Muscle layer of colon (tissue), 2 donors: Measurements from ENCODE around the gene REXO1.

Experiments
- H3K27ac ChIP-seq: one replicate; pipeline ENCODE4 v1.7.0; 2013; ENCODE audit warnings: low read depth, mild to moderate bottlenecking, low read length, moderate library complexity
- H3K27me3 ChIP-seq, 2 donors: one replicate each; pipeline ENCODE4 v1.7.0; 2013; ENCODE audit warnings: low read length in 2 of 2, mild to moderate bottlenecking in 2 of 2; ENCODE audit not compliant: insufficient read depth in 2 of 2, control insufficient read depth in 1 of 2
- H3K36me3 ChIP-seq: one replicate; pipeline ENCODE4 v1.7.0; 2013; ENCODE audit warnings: mild to moderate bottlenecking, low read length; ENCODE audit not compliant: insufficient read depth
- H3K4me1 ChIP-seq: one replicate; pipeline ENCODE4 v1.7.0; 2013; ENCODE audit warnings: mild to moderate bottlenecking, low read length; ENCODE audit not compliant: insufficient read depth
- H3K4me3 ChIP-seq, 2 donors: one replicate each; pipeline ENCODE4 v1.7.0; 2013; ENCODE audit warnings: low read length in 2 of 2, low read depth in 1 of 2, mild to moderate bottlenecking in 1 of 2, moderate library complexity in 1 of 2
- H3K9ac ChIP-seq: one replicate; pipeline ENCODE4 v1.7.0; 2013; ENCODE audit warnings: low read length
- H3K9me3 ChIP-seq: one replicate; pipeline ENCODE4 v1.7.0; 2013; ENCODE audit warnings: mild to moderate bottlenecking, low read length
- donor health status: abdominal sarcoma.
- donor health status: Adenocarcinoma of cecum.

The REXO1 gene

DNA sequence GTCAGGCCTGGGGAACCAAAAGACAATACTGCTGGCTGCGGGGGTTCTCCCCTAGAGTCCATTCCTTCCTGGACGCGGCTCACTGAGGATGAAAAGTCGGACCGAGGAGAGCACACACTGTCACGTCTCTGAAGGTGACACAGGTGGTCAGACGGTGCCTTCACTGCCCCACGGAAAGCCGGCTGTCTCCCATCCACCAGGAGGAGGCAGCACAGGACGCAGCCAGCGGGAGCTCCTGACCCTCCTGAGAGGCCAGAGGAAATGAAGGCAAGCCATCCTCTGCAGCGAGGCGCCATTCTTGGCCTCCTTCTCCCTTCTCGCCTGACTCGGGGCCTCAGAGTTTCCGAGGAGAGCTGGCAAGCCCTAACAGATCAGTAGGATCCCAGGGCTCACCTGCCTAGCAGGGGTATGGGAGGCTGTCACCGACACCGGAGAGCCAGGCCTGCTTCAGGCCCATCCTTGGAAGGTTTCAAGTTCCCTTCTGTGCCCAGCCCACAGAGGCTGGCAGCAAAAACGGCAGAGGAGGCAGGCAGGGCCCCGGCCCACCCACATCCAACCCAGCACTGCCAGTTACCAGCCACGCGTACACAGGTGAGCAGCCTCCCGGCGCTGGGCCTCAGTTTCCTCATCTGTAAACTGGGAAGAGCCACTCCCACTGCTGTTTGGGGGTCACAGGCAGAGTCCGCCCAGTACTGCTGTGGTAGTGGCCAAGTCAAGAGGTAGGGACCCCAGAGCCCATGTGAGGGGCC lies 4.5 kb downstream of the REXO1 start:
- Histone ChIP-seq H3K27ac (no peak overlapping the region), H3K4me1 (peaks cover 31% of the 10 kb centered on the region), H3K9ac (no peak overlapping the region), H3K9me3 (no peaks in the 10 kb centered on the region), H3K4me3 (no peak overlapping the region), H3K27me3 (no peaks in the 10 kb centered on the region), H3K36me3 (no peaks in the 10 kb centered on the region)

DNA sequence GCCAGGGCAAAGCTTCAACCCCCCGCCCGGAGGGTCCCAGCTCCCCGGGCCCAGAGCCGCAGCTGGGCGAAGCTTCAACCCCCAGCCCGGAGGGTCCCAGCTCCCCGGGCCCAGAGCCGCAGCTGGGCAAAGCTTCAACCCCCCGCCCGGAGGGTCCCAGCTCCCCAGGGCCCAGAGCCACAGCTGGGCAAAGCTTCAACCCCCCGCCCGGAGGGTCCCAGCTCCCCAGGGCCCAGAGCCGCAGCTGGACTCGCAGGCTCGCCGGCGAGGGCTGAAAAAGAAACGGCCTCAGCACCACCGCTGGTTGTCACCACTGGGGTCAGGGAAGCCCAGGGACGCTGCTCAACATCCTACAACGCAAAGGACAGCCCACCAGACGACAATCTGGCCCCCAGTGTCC lies 5.2 kb downstream of the REXO1 start:
- H3K9me3 ChIP-seq = no peaks in the 10 kb centered on the region
- no peak overlapping the region for H3K9ac ChIP-seq
- H3K27ac ChIP-seq = no peak overlapping the region
- peaks cover 31% of the 10 kb centered on the region for H3K4me1 ChIP-seq
- no peak overlapping the region for H3K4me3 ChIP-seq
- H3K27me3 ChIP-seq = no peaks in the 10 kb centered on the region
- no peaks in the 10 kb centered on the region for H3K36me3 ChIP-seq

DNA sequence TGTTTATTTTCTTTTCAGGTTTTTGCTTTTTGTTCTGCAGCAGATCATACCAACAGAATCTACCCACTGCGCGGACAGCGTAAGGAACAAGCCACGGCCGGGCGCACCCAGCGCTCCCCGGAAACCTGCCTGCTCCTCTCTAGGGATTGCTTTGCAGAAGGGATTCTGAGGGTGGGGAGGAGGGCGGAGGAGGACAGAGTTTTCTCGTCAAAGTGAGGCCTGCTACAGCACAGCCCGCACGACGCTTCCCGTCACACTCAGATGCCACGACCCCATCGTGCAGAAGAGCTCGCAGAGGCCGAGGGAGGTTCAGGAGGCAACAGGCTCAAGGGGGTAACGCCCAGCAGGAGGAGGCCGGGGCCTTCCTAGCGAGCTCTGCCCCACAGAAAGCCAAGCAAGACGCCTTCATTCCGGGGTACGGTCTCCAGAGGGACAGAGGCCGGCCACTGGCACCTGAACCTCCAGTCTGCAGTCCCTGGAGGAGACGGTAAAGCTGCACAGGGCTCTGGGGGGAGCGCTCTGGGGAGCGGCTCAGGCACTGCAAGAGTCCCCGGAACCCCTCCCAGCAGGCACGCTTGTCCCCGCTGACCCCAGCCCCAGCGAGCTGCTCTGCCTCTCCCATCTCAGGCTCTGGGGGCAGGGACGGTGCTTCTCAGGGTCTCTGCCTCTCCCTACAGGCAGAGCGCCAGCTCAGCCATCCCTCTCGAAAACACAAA lies 6.9 kb downstream of the REXO1 start:
- Histone ChIP-seq H3K27me3 (no peaks in the 10 kb centered on the region), H3K9ac (no peak overlapping the region), H3K27ac (no peak overlapping the region), H3K9me3 (no peaks in the 10 kb centered on the region), H3K36me3 (no peaks in the 10 kb centered on the region), H3K4me1 (peaks cover 18% of the 10 kb centered on the region), H3K4me3 (no peak overlapping the region)

DNA sequence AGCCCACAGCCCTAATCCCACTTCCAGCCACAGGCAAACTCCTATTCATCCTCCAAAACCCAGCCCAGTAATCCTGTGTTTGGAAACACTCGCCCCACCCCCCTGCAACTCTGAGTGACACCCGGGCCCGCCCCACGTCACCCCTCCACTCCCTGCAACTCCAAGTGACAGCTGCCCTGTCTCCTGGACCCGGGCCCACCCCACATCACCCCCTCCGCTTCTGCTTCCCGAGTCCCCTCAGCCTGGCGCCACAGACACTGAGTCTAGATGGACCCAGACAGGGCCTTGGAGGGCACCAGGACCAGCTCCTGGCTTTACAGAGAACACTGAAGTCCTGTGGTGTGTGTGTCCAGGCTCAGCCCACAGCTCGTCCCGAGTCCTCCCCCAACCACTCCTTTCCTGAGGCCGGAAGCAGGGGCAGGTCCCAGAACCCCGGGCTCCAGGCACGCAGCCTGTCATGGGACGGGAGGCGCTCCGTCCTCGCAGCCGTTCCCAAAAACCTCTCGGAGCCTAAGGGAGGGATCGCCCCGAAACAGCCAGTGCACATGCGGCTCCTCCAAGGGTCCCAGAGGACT lies 7.7 kb downstream of the REXO1 start:
- Histone ChIP-seq H3K9ac (no peak overlapping the region), H3K27ac (no peak overlapping the region), H3K4me3 (no peak overlapping the region), H3K27me3 (no peaks in the 10 kb centered on the region), H3K36me3 (no peaks in the 10 kb centered on the region), H3K4me1 (peaks cover 11% of the 10 kb centered on the region), H3K9me3 (no peaks in the 10 kb centered on the region)

DNA sequence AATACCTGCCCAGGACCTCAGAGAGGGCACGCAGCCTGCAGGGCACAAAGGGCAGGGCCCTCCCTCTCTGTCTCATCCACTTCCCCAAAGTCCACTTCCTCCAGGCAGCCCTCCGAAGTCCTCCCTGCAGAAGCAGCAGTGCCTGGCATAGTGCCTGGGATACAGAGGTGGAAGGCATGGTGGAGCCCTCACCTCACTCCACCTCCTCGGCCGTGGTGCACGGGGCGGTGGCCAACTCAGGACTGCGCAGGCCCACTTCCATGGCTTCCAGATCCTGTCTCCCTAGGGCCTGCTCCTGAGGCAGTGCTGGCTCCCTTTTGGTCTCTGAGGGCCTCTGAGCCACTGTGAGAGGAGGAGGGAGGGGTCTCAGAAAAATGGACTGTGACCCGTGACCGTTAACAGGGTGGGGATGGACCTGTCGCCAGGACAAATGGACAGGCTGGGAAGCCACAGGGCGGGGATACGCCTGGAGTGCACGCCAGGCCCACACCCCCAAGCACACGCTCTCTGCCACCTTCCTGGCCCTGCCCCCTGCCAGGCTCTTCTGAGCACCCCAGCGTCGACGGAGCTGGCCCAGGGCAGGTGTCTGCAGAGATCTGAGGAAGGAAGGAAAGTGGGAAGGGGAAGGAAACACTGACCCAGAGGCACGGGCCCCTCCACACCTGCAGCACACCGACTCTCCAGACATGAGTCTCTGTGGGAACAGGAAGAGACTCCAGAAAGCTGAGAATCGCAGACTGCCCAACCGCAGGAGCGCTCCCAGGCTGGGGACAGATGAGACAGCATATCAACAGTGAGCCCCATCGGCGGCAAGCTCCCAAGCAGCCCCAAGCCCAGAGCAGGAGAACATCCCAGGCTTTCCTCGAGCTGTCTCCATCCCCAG lies 8.4 kb downstream of the REXO1 start:
- H3K4me3 ChIP-seq = no peak overlapping the region
- H3K27ac ChIP-seq = no peak overlapping the region
- H3K9ac ChIP-seq = no peak overlapping the region
- H3K4me1 ChIP-seq = peaks cover 3% of the 10 kb centered on the region
- no peaks in the 10 kb centered on the region for H3K27me3 ChIP-seq
- no peaks in the 10 kb centered on the region for H3K36me3 ChIP-seq
- no peaks in the 10 kb centered on the region for H3K9me3 ChIP-seq

DNA sequence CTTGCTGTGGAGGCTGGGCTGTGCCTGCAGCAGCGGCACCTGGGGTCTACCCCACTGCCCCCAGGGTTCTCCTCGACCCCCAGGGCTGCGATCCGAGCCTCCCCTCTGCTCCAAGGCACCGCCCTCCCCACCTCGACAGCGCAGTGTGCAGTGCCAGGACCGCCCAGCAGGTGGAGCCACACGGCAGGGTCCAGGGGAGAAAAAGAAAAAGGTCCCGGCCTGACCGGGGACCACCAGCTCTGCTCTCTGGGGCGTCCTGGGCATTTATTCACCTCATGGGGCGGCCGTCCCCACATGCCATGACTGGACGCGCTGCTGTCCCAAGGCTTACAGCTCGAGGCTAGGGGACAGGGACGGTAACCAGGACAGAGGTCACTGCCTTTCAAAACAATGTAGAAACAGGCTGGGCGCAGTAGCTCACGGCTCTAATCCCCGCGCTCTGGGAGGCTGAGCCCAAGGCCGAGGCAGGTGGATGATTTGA lies 10.6 kb downstream of the REXO1 start:
- no peak overlapping the region for H3K27ac ChIP-seq
- H3K9me3 ChIP-seq = no peaks in the 10 kb centered on the region
- H3K4me3 ChIP-seq = no peak overlapping the region
- no peak overlapping the region for H3K9ac ChIP-seq
- no peaks in the 10 kb centered on the region for H3K4me1 ChIP-seq
- no peaks in the 10 kb centered on the region for H3K36me3 ChIP-seq
- H3K27me3 ChIP-seq = no peaks in the 10 kb centered on the region

DNA sequence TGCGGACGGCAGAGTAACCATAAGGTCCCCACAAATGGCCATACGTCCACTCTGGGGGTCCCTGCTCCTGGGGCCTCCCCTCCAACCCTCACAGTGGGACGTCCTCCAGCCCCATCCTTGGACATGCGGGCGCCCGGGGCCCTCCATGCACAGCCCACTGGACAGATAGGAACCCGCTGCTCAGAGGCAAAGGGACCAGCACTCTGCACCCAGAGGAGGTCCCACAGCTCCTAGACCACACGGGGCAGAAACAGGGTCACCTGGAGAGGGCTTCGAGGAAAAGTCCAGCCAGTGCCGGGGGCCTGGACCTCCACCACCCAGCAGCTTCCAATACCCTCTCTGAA lies 11.1 kb downstream of the REXO1 start:
- Histone ChIP-seq H3K9ac (no peak overlapping the region), H3K27me3 (no peaks in the 10 kb centered on the region), H3K4me3 (no peak overlapping the region), H3K4me1 (no peaks in the 10 kb centered on the region), H3K9me3 (no peaks in the 10 kb centered on the region), H3K36me3 (no peaks in the 10 kb centered on the region), H3K27ac (no peak overlapping the region)

DNA sequence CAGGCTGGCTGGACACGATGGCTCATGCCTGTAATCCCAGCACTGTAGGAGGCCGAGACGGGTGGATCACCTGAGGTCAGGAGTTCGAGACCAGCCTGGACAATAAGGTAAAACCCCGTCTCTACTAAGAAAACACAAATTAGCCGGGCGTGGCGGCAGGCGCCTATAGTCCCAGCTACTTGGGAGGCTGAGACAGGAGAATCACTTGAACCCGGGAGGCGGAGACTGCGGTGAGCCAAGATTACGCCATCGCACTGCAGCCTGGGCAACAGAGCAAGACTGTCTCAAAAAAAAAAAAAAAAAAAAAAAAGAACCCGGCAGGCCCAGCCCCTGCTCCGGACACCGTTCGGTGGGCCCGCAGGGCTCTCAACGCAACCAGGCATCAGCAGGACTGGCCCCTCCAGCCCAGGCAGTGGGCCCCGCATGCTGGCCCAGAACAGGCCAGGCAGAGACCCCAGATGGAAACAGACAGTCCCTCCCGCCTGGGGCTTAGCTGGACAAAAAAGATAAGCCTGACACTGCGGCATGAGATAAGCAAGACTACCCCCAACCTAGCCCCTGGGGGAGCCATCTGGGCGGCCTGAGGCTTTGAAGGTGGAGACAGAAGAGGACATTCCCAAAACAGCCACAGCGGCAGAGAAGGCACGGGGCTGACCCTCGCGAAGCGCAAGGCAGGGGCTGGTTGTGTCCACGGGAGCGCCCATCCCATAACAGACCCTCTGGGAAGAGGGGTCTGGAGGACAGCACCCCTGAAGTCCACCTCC lies 11.6 kb downstream of the REXO1 start:
- Histone ChIP-seq H3K4me3 (no peak overlapping the region), H3K4me1 (no peaks in the 10 kb centered on the region), H3K9ac (no peak overlapping the region), H3K36me3 (no peaks in the 10 kb centered on the region), H3K27me3 (no peaks in the 10 kb centered on the region), H3K27ac (no peak overlapping the region), H3K9me3 (no peaks in the 10 kb centered on the region)

DNA sequence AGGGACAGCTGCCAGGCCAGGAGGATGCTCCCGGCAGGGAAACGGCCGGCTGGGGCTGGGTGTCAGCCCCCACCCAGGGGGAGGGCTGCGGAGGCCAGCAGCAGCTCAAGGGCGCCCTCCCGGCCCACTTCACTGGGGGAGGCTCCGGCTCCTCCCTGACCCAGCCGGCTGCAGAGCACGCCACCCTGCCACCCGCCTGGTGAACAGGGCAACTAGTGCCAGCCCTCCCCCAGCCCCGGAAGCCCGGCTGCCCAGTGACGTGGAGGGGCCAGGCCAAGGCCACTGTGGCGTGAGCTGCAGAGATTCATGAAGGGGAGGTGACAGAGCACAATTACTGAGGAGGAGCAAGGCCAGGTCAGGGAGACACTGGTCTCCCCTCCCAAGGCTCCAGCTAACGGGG lies 14.7 kb downstream of the REXO1 start:
- peaks cover 8% of the 10 kb centered on the region for H3K4me1 ChIP-seq
- H3K9ac ChIP-seq = no peak overlapping the region
- no peaks in the 10 kb centered on the region for H3K36me3 ChIP-seq
- no peak overlapping the region for H3K4me3 ChIP-seq
- no peaks in the 10 kb centered on the region for H3K9me3 ChIP-seq
- H3K27me3 ChIP-seq = no peaks in the 10 kb centered on the region
- H3K27ac ChIP-seq = no peak overlapping the region

DNA sequence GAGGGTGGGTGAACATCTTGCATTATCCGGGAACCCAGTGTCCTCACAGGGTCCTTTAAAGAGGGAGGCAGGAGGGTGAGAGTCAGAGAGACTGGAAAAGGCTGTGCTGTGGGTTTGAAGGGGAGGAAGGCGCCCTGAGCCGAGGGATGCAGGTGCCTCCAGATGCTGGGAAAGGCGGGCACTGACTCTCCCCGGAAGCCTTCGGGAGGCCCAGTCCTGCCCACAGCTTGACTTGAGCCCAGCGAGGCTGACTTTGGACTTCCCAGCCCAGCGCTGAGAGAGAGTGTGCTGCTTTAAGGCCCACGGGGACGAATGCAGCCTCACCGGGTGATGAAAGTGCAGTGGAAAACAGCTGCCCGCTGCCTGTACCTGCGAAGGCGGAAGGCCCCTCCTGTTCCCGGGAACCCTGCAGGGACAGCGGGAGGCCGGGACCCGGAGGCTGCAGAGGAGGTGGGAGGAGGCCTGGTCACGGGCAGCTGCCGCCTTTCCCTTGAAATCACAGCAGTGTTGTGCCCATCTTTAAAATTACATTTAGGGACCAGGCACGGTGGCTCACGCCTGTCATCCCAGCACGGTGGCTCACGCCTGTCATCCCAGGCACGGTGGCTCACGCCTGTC lies 16.1 kb downstream of the REXO1 start:
- H3K9ac ChIP-seq = no peak overlapping the region
- H3K27ac ChIP-seq = no peak overlapping the region
- no peaks in the 10 kb centered on the region for H3K9me3 ChIP-seq
- no peaks in the 10 kb centered on the region for H3K36me3 ChIP-seq
- peaks cover 8% of the 10 kb centered on the region for H3K4me1 ChIP-seq
- H3K4me3 ChIP-seq = no peak overlapping the region
- no peaks in the 10 kb centered on the region for H3K27me3 ChIP-seq
